ENCODE measurements around the gene FAM217A. TPM values are rescaled to one million over a fixed set of nuclear protein-coding genes. Genes with fewer than 3 reads are reported as not detected.
A peak's percentile ranks its signal among the peaks of the same experiment; 100 is the strongest.

Gene FAM217A
- not detected for total RNA-seq

- Histone ChIP-seq H3K36me3 (no peaks in the 10 kb centered on the region), H3K27me3 (peaks cover 0 to 23% (median 0%) of the 10 kb centered on the region in 4 donors), H3K4me1 (no peaks in the 10 kb centered on the region), H3K4me3 (peak within 1 kb of the TSS in 1 of 4 donors; percentile 15), H3K9me3 (no peaks in the 10 kb centered on the region), H3K27ac (no peak within 1 kb of the TSS)
- DNase-seq: no peak
- TF ChIP-seq CTCF (IDR thresholded peaks at IDR 0.05) (no peak), POLR2A (IDR thresholded peaks at IDR 0.05) (no peak)
- 60 to 85% methylated on average over 8 to 9 of the region's 91 CpGs for WGBS, 2 donors
- intact Hi-C loops (cut with DNase I): no loop called here
Measured at GRCh38 chr6:4078691-4079471, at the start of gene FAM217A. TSS of gene FAM217A (minus strand) at chr6:4079137. CDS start at chr6:4077414, 1,723 bp downstream.

- no peak overlapping the region for H3K4me3 ChIP-seq
- no peak overlapping the region for H3K27ac ChIP-seq
- peaks cover 0 to 1% (median 0%) of the 10 kb centered on the region in 3 donors for H3K4me1 ChIP-seq
- H3K9me3 ChIP-seq: no peaks in the 10 kb centered on the region
- TF ChIP-seq POLR2A (IDR thresholded peaks at IDR 0.05): no peak
- TF ChIP-seq CTCF (IDR thresholded peaks at IDR 0.05): no peak
- 43 to 63% methylated on average over 1 of the region's 1 CpG for WGBS, 2 donors
- no peak for DNase-seq
- H3K36me3 ChIP-seq: peaks cover 0 to 100% (median 25%) of the 10 kb centered on the region in 3 donors
- intact Hi-C loops (cut with DNase I): no loop called here
- H3K27me3 ChIP-seq: no peaks in the 10 kb centered on the region
Measured at GRCh38 chr6:4128072-4128471, 49.1 kb upstream of the FAM217A start.

- intact Hi-C loops (cut with DNase I): no loop called here
- no peak overlapping the region for H3K27ac ChIP-seq
Measured at GRCh38 chr6:4125933-4126864, 47.3 kb upstream of the FAM217A start.

GRCh38 chr6:4125500-4125899, 46.6 kb upstream of the FAM217A start:
- H3K27ac ChIP-seq: no peak overlapping the region
- intact Hi-C loops (cut with DNase I): no loop called here
- no peak for DNase-seq

More at GRCh38 chr6:4125933-4126864, 47.3 kb upstream of the FAM217A start:
- no peak for DNase-seq
- 79 to 80% methylated on average over 8 of the region's 8 CpGs for WGBS, 2 donors
- Histone ChIP-seq H3K9me3 (no peaks in the 10 kb centered on the region), H3K27me3 (no peaks in the 10 kb centered on the region), H3K4me1 (no peaks in the 10 kb centered on the region), H3K36me3 (peaks cover 0 to 100% (median 29%) of the 10 kb centered on the region in 3 donors), H3K4me3 (no peak overlapping the region)
- TF ChIP-seq POLR2A (IDR thresholded peaks at IDR 0.05) (no peak), CTCF (IDR thresholded peaks at IDR 0.05) (peak in 1 of 6 experiments; percentile 24)

More at GRCh38 chr6:4125500-4125899, 46.6 kb upstream of the FAM217A start:
- TF ChIP-seq POLR2A (IDR thresholded peaks at IDR 0.05) (no peak), CTCF (IDR thresholded peaks at IDR 0.05) (no peak)
- Histone ChIP-seq H3K4me1 (no peaks in the 10 kb centered on the region), H3K36me3 (peaks cover 0 to 100% (median 32%) of the 10 kb centered on the region in 3 donors), H3K27me3 (no peaks in the 10 kb centered on the region), H3K9me3 (no peaks in the 10 kb centered on the region), H3K4me3 (no peak overlapping the region)
- 78 to 92% methylated on average over 2 to 5 of the region's 5 CpGs for WGBS, 2 donors
